Natural killer cell (primary cell): ENCODE data around the gene AGER. TPM values are rescaled to one million over a fixed set of nuclear protein-coding genes. Genes with fewer than 3 reads are reported as not detected.
A peak's percentile ranks its signal among the peaks of the same experiment; 100 is the strongest.

Experiments used
- ATAC-seq, 3 donors: fragments of 150-1000 bp in 2 of 3; fragments of 200-7000 bp in 1 of 3; cut with Tn5 transposase; 1 replicate in 1 of 3; 2 replicates in 2 of 3; pipeline ENCODE4 v1.10.0; 2021; ENCODE audit warnings: mild to moderate bottlenecking in 2 of 3, moderate library complexity in 2 of 3
- DNase-seq, 2 donors: peaks; one replicate each; pipeline versions ENCODE4 v3.0.0 to v3.0.0-alpha.2; 2013 to 2021; ENCODE audit warnings: mixed read lengths in 1 of 2
- H3K27ac ChIP-seq: one replicate; pipeline ENCODE4 v1.5.1; 2013; ENCODE audit warnings: mild to moderate bottlenecking, low read length
- H3K27me3 ChIP-seq: one replicate; pipeline ENCODE4 v1.6.1; 2013; ENCODE audit warnings: low read length; ENCODE audit not compliant: control insufficient read depth, insufficient read depth
- H3K36me3 ChIP-seq: one replicate; pipeline ENCODE4 v1.6.1; 2013; ENCODE audit warnings: low read length; ENCODE audit not compliant: control insufficient read depth, insufficient read depth
- H3K4me1 ChIP-seq: one replicate; pipeline ENCODE4 v1.6.1; 2013; ENCODE audit warnings: low read length; ENCODE audit not compliant: control insufficient read depth, insufficient read depth
- H3K4me3 ChIP-seq: one replicate; pipeline ENCODE4 v1.5.1; 2013; ENCODE audit warnings: low read length
- H3K9me3 ChIP-seq: one replicate; pipeline ENCODE4 v1.6.1; 2013; ENCODE audit warnings: low read length; ENCODE audit not compliant: control insufficient read depth, insufficient read depth
- H3K27ac Mint-ChIP-seq, 2 donors: one replicate each; pipeline ENCODE4 v1.8.0; 2022; ENCODE audit warnings: mild to moderate bottlenecking in 2 of 2, mixed read lengths in 2 of 2, moderate library complexity in 1 of 2
- H3K27me3 Mint-ChIP-seq, 2 donors: one replicate each; pipeline ENCODE4 v1.8.0; 2022; ENCODE audit warnings: low read depth in 2 of 2, mixed read lengths in 2 of 2
- H3K36me3 Mint-ChIP-seq: one replicate; pipeline ENCODE4 v1.8.0; 2022; ENCODE audit warnings: mixed read lengths
- H3K4me1 Mint-ChIP-seq, 2 donors: one replicate each; pipeline ENCODE4 v1.8.0; 2022; ENCODE audit warnings: mixed read lengths in 2 of 2
- H3K4me3 Mint-ChIP-seq: one replicate; pipeline ENCODE4 v1.8.0; 2022; ENCODE audit warnings: mild to moderate bottlenecking, moderate library complexity, mixed read lengths
- H3K9me3 Mint-ChIP-seq, 2 donors: one replicate each; pipeline ENCODE4 v1.8.0; 2022; ENCODE audit warnings: mixed read lengths in 2 of 2
- WGBS: methylation state at CpG from one replicate; pipeline ENCODE4 v1.1.7; 2013; ENCODE audit warnings: missing lambda C conversion rate; ENCODE audit not compliant: insufficient coverage; 5-methylcytosine and 5-hydroxymethylcytosine counted together
- intact Hi-C: fragments of 100-400 bp; cut with micrococcal nuclease; formaldehyde crosslinking; loops from one replicate; pipeline ENCODE4 v1.14.2; 2022
- total RNA-seq, 4 donors: library from RNA; stranded (reverse); fragments of 120-200 nt in 1 of 4; gene quantifications; one replicate each; pipeline versions ENCODE4 v1.2.3 to v1.2.4, GENCODE V29; 2013 to 2022
- TF ChIP-seq, protein P1 (sequence below): fragments of 200-600 bp; IDR thresholded peaks from one replicate; pipeline ENCODE4 v1.8.0; 2022; ENCODE audit warnings: antibody characterized with exemption

AGER gene
- total RNA-seq, 3 donors from 2014 or later (not counting 1 experiment from before 2014, with no cell fraction given): 19.0 to 25.1 (median 22.9) TPM

GRCh38 chr6:32195902-32196681 lies 12.0 kb upstream of the AGER start:
- ATAC-seq (peak; percentile 1 to 3 (median 3)), DNase-seq (peak; percentile 68 to 80)
- intact Hi-C loops: loop anchor here (1.0 to 10.0 kb wide), 6 partner anchors 18 to 776 kb away; partner anchors contain the start of genes ATF6B, DXO, PPT2 and PSMB8
- under 1% methylated on average over 53 of the region's 58 CpGs for WGBS
- H3K36me3 Mint-ChIP-seq: no peaks in the 10 kb centered on the region
- H3K9me3 Mint-ChIP-seq: no peaks in the 10 kb centered on the region
- H3K4me3 Mint-ChIP-seq: peak overlapping the region; percentile 98
- Histone ChIP-seq H3K4me1 (peaks cover 56% of the 10 kb centered on the region), H3K27me3 (no peaks in the 10 kb centered on the region), H3K4me3 (peak overlapping the region; percentile 100), H3K9me3 (no peaks in the 10 kb centered on the region), H3K27ac (peak overlapping the region; percentile 100), H3K36me3 (peaks cover 4% of the 10 kb centered on the region)
- no peaks in the 10 kb centered on the region for H3K27me3 Mint-ChIP-seq
- TF ChIP-seq, protein P1, sequence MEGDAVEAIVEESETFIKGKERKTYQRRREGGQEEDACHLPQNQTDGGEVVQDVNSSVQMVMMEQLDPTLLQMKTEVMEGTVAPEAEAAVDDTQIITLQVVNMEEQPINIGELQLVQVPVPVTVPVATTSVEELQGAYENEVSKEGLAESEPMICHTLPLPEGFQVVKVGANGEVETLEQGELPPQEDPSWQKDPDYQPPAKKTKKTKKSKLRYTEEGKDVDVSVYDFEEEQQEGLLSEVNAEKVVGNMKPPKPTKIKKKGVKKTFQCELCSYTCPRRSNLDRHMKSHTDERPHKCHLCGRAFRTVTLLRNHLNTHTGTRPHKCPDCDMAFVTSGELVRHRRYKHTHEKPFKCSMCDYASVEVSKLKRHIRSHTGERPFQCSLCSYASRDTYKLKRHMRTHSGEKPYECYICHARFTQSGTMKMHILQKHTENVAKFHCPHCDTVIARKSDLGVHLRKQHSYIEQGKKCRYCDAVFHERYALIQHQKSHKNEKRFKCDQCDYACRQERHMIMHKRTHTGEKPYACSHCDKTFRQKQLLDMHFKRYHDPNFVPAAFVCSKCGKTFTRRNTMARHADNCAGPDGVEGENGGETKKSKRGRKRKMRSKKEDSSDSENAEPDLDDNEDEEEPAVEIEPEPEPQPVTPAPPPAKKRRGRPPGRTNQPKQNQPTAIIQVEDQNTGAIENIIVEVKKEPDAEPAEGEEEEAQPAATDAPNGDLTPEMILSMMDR: no peak
- peaks cover 44 to 61% of the 10 kb centered on the region in 2 donors for H3K4me1 Mint-ChIP-seq
- peak overlapping the region; percentile 99 for H3K27ac Mint-ChIP-seq

- intact Hi-C loops: loop anchor here (1.0 to 10.0 kb wide), 6 partner anchors 17 to 777 kb away; partner anchors contain the start of genes ATF6B, DXO, PPT2 and PSMB8
- ATAC-seq: peak; percentile 79 to 94 (median 82)
- H3K4me3 Mint-ChIP-seq: peak overlapping the region; percentile 98
- H3K27ac Mint-ChIP-seq: peak overlapping the region; percentile 99
- peak overlapping the region; percentile 100 for H3K27ac ChIP-seq
- H3K36me3 Mint-ChIP-seq: no peaks in the 10 kb centered on the region
- H3K27me3 ChIP-seq: no peaks in the 10 kb centered on the region
- no peaks in the 10 kb centered on the region for H3K27me3 Mint-ChIP-seq
- WGBS: under 1% methylated on average over 25 of the region's 25 CpGs
- DNase-seq: peak; percentile 99
- peaks cover 61% of the 10 kb centered on the region for H3K4me1 ChIP-seq
- H3K9me3 Mint-ChIP-seq: no peaks in the 10 kb centered on the region
- peaks cover 7% of the 10 kb centered on the region for H3K36me3 ChIP-seq
- H3K4me3 ChIP-seq: no peak overlapping the region
- H3K9me3 ChIP-seq: no peaks in the 10 kb centered on the region
- TF ChIP-seq, protein P1: peak; percentile 36
- H3K4me1 Mint-ChIP-seq: peaks cover 46 to 67% of the 10 kb centered on the region in 2 donors
These were observed 11.5 kb upstream of the AGER start for GRCh38 chr6:32195652-32195901.

GRCh38 chr6:32194825-32195651 lies 11.0 kb upstream of the AGER start:
- TF ChIP-seq, protein P1: peak; percentile 61
- intact Hi-C loops: loop anchor here (1.0 to 10.0 kb wide), 6 partner anchors 17 to 777 kb away; partner anchors contain the start of genes ATF6B, DXO, PPT2 and PSMB8
- peak overlapping the region; percentile 99 for H3K27ac Mint-ChIP-seq
- H3K36me3 Mint-ChIP-seq: no peaks in the 10 kb centered on the region
- Histone ChIP-seq H3K27ac (peak overlapping the region; percentile 82), H3K27me3 (no peaks in the 10 kb centered on the region), H3K4me3 (peak overlapping the region; percentile 31), H3K36me3 (peaks cover 7% of the 10 kb centered on the region), H3K4me1 (peaks cover 65% of the 10 kb centered on the region), H3K9me3 (no peaks in the 10 kb centered on the region)
- DNase-seq (peak; percentile 25 to 70), ATAC-seq (no peak)
- no peaks in the 10 kb centered on the region for H3K9me3 Mint-ChIP-seq
- H3K4me1 Mint-ChIP-seq: peaks cover 50 to 71% of the 10 kb centered on the region in 2 donors
- peak overlapping the region; percentile 98 for H3K4me3 Mint-ChIP-seq
- 13% methylated on average over 14 of the region's 15 CpGs for WGBS
- no peaks in the 10 kb centered on the region for H3K27me3 Mint-ChIP-seq
